Hematopoietic multipotent progenitor cell treated with erythropoietin and hydrocortisone succinate and interleukin-3 and kit ligand, for 8 days (in vitro differentiated cells): ENCODE data around the gene VPS41.
"Not testable (repeated sequence)": the region's sequence is repeated elsewhere in the genome, so short reads cannot be mapped to it uniquely, and the experiment has no call there.

Source experiments
- DNase-seq: peaks from one replicate; pipeline ENCODE4 v3.0.0-alpha.2; 2015

The VPS41 gene

DNA sequence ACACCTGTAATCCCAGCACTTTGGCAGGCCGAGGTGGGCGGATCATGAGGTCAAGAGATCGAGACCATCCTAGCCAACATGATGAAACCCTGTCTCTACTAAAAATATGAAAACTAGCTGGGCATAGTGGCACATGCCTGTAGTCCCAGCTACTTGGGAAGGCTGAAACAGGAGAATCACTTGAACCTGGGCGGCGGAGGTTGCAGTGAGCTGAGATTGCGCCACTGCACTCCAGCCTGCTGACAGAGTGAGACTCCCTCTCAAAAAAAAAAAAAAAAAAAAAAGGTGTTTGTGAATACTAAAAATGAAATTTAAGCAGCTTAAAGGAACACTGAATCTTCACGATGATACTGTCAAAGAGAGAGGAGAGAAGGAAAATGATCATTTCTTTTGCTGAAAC, 54.0 kb downstream of the VPS41 start:
- DNase-seq, result not testable (repeated sequence)

DNA sequence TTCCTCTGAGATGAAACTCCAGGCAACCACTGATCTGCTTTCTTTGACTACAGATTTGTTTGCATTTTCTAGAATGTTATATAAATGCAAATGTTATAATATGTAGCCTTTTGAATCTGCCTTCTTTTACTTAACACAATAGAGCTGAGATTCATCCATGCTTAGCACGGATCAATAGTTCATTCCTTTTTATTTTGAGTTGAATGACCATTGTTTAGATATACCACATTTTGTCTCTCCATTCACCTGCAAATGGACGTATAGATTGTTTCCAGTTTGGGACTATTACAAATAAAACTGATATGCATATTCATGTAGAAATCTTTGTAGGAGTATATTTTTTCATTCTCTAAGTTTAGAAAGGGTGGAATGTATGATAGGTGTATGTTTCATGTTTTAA, 57.7 kb downstream of the VPS41 start:
- no peak for DNase-seq

DNA sequence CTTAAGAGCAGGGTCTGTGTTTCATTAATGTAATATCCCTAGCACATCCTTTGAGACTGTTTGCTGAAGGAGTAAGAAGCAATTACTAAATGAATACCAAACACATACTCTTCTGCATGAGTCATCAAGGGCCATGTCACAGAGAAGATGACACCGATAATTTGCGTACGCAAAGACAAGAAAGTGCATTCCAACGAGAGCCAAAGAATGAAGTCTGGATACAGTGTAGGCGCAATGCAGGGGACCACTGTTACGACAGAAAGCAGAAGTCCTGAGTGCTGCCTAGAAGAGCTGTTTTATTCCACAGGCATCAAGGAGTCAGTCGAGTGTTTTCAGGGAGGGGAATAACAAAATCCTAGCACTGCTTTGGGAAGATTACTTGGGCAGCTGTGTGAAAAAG, 62.7 kb downstream of the VPS41 start:
- no peak for DNase-seq

DNA sequence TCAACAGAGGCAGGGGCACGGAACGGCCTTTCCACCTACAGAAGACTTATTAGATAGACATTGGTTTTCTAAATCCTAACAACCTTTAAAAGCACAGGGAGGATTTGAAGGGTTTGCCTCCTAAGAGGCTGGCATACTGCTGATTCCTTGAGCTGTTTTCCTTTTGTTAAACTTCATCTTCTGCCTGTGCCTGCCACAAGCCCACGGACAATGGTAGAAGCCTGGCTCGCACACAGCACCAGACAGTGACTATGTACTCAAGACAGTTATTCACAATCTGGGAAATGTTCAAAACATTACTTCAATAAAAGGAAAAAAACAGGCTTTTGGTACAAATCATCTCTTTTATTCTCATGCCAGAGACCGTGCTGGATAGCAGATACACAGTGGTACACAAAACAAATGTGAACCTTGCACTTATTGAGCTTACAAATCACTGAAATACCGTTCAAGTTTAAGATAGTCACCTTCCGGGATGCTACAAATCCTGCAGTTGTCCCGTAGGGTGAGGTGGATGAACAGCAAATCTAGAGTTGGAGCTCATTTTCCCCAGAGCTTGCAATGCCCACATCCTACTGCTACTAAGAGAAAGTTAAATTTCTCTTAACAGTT, 63.9 kb downstream of the VPS41 start:
- DNase-seq, result no peak

DNA sequence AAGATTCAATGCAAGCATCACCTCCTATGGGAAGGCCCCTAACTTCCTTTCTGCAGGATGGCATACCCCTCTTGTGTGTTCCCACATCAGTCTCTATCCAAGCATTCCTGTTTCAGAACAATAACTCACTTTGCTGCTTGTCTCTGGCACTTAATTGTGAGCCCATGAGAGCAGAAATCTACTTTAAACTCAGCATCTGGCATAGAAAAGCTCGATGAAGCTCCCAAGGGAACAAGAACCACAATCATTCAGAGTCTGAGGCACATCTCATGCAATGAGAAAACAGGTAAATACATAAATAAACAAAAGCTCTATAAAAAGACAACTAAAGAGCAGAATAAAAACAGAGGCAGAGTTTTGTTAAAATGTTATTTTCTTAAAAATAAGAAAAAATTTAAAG, 66.2 kb downstream of the VPS41 start:
- no peak for DNase-seq

DNA sequence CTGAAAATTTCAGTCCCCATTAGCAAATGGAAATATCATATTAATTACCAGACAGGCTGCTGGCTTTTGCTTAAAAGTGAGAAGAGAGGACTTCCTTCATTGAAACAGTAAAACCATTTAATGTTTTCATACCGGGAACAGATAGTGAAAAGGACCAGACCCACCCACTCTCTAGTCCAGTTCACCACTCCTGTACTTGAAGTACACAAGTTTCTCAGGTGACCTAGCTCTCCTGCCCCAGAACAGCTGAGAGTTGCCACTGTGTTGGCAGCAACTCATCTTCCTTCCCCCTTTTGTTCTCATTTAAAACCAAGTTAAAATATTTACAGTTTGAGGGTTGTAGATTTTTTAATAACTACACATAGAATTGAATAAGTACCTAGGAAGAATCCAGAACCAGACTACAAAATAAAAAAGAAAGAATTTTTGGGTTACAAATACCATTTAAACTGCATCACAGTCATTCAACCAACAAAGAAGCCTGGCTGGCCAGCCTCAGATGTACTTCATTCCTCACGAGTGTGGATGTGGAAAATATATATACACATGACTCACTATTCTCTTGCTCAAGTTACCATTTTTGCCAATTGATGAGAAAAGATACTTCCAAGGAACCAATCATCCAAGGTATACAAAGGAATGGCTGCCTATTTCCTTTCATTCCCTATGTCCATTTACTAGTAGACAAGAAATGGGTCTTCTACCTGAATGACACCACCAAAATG, 68.1 kb downstream of the VPS41 start:
- no peak for DNase-seq

DNA sequence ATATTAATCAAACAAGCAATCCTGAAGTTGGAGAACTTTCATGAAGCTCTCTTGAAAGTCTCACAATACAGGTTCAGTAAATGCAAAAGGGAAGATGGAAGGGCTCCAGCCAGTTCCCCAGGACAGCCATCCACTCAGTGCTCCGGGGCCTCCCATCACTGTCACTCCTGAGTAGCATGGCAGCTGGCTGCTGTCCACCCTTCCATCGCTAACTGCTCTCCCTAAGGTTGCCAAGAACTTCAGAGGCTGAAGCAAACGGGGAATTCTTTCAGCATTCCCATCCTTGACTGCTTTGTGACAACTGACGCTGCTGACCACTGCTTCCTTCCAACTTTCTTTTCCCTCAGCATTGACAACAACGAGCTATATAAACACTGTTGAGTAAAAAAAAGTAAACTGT, 69.1 kb downstream of the VPS41 start:
- no peak for DNase-seq

DNA sequence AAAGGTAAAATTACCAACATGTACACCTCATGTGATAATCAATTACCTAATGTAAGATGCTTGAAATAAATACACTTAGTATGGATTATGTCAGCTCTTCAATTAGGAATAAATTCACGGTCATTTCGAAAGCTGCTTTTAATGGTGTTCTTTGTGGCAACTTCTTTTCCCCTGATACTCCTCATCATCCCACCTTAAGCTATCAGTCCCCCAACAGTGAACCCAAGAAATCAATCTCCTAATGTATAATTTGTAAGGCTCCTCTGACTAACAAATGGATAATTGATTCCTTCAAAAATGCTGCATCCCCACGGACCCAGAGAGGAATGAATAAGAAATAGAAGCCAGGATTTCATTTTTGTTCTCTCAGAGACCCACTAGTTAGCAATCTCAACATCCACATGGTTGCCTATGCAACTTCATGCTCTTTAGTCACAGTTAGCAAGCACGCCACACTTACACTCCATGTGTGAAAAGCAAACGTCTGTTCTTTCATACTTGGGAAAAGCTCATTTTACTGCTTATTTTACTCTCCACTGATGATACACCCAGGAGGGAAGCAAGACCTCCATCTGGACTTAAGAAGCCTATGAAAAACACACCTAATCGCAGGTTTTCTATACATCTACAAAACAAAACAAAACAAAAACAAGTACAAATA, 70.1 kb downstream of the VPS41 start:
- no peak for DNase-seq

DNA sequence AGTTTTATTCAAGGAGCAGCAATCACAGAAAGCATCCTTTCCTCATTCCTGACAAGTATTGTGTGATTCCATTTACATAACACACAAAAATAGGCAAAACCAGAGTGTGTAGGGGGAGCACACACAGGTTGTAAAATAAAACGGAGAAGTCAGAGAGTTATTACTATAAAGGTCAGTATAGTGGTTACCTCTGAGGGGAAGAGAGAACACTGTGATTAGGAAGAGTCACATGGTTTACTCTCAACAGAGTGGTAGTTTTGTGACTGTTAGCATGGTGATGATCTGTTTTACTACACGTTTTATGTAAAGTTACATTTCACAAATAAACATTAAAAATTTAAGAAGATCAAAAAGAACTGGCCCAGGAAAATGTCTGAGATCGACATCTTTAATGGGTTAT, 74.6 kb downstream of the VPS41 start:
- no peak for DNase-seq

DNA sequence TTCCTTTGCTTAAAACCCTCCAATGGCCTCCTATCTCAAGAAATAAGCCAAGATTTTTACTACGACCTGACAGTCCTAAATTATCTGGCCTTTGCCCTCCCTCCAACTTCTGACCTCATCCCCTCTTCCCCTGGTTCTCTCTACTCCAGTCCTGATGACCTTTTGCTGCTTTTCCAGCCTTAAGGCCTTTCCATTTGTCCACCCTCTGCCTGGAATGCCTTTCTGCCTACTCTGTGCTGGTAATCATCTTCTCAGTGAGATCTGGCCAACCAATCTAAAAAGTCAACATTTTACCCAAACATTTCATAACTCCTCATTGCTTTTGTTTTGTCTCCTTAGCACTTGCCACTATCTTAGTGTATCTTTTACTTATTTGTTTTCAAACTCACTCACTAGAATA, 75.7 kb downstream of the VPS41 start:
- DNase-seq, result no peak

DNA sequence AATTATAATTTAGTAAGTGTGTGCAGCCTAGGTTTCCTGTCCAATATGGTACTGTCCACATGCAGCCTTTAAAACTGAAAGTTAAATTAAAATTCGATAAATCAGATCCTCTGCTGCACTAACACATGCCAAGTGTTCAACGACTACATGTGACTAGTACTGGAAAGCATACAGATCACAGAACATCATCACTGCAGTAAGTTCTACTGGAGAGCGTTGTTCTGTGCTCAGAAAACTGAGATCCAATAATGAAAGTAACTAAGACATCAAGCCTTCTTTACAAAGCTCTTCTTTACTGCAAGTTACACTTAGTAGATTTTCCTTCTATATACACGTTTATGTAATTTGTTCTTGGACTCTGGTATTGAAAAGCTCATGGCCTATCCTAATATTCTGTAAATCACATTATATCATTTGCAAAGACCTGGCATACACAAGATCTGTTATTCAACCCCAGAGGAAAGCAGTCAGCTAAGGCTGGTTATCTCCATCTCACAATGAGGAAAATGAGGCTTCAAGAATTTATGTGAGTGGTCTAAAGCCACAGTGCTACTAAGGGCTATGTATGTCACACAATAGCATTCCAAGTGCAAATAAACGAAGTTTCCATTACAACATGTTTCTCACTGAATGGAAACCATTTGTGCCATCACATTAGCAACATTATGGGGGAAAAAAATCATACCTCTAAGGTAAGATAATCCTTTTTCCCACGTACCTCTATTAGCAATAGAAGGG, 77.6 kb downstream of the VPS41 start:
- no peak for DNase-seq

DNA sequence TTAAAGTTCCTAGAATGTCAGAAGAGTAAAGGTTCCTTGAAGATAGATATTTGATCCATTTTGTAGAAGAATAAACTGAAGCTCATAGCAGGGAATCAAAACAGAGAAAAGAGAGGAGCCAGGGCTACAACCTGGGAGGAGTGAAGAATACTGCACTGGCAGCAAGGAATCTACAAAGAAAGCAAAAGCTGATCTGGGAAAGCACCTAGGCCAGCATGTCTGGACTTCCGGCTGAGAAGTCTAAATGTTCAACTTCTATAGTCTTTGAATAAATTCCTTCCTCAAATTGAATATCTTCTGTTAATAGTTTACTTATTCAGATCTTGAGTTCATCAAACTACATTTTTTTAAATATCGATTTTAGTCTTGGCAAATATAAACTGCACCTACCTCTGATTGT, 78.2 kb downstream of the VPS41 start:
- no peak for DNase-seq

DNA sequence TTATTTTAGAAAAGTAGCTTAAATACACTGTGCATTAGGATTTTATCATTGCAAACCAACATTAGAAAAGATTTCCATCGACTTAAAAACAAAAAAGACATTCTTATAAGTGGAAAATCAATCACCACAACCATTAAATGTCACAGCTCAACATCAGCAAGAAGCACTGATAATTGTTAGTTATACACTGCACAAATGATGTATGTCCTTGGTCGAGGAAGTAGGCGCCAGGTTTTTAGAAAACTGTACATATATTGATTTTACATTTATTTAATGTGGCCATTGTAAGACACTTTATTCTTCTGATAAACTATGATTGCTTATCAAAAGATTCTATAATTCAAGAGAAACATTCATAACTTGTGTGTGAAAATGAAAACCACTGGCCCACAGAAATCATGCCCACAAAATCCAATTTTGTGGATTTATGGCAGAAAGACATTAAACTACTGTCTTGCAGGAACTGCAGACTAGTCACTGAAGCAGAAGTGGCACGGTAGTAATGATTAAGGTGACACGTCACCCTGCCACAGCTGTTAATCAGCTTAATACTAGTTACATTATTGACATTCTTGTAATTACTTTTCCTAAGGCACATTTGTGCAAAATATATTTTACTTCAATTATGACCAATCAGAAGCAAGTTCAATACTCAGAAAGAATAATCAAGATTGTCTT, 79.4 kb downstream of the VPS41 start:
- no peak for DNase-seq

DNA sequence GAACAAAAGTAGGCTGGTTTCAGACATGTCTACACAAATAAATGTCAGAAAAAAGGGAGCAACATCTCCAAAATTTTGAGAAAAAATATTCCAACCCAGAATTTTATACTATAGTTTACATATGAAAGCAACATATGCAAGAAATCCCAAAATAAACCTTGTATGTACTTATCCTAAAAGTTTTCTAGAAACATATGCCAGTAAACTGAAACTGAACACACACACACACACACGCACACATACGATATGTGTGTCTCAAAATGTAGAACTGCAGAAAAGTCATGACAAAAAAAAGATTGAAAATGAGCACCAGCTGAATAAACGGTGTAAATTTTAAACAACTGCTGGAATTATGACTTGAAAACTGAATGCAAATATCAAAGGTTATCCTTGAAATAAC, 81.0 kb downstream of the VPS41 start:
- DNase-seq, result no peak

DNA sequence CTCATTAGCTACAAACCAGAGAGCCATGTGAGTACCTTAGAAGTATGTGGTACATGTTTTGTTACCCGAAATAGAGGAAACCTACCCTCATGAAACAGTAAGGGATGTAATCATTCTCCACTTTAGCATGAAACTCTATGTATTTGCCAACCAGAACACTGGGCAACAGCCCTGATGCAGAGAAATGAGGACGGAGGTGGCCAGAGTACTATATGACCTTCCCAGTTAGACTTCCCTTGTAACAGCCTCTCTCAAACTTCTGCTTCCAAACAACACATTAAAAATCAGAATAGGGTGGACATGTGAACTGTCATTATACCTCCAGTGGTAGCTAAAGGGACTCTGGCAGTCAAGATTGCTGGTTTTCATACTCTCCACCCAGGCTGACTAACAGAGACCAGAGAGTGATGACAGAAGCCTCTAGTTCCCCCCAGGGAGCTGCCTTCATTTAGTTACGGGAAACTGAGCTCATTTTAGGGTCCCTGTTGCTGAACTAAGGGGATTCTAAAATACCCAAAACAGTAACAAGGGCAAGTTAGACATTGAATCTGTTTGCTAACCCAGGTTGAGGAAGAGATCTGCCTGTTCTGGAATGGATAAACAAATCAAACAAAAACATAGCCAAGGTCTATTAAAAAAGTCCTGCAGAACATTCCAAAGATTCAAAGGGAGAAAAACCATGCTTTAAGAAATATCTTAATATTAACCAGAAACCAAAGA, 83.1 kb downstream of the VPS41 start:
- DNase-seq, result no peak

DNA sequence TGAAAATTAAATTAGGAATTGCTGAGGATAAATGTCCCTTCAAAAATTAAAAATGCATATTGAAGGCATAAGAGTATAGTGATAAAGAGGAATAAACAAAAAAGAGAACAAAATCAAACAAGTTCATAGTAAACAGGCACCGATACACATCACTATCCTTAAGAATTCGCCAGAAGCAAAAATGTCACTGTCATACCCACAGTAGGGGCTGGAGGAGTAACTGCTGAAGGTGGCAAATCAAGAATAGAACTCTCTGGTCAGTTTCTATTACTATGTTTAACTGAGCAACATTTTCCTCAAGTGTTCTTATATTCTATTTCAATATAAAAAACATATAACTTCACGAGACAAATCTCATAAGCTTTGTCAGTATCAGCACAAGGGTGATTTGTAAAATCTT, 84.0 kb downstream of the VPS41 start:
- no peak for DNase-seq

DNA sequence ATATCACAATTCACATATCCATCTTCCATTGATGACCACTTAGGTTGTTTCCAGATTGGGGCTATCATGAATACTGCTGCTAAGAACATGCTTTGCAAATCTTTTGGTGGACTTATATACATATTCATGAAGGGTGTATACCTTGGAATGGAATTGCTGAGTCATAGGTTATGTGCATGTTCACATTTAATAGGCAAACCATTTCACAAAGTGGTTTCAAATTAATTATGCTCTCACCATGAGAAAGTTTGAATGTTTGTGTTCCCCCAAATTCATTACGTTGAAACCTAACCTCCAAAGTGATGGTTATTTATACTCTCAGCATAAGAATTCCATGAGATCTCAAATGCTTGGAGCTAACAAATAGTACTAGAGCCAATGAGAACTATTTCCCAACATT, 86.4 kb downstream of the VPS41 start:
- peak; percentile 9 for DNase-seq

DNA sequence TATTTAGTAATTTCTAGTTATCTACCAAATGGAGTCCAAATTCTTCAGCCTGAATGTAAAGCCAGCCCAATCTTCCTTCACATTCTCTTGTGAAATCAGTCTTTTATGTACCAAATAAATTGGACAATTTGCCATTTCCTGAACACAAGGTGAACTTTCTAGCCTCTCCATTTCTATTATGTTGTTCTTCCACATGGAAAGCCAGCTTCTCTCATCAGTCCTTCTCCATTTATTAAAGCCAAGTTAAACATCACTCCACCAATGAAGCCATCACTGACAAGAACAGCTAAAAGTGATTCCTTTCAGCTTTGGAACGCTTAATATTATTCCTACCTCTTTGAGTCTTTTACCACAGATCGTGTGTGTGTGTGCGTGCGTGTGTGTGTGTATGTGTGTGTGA, 88.4 kb downstream of the VPS41 start:
- no peak for DNase-seq

DNA sequence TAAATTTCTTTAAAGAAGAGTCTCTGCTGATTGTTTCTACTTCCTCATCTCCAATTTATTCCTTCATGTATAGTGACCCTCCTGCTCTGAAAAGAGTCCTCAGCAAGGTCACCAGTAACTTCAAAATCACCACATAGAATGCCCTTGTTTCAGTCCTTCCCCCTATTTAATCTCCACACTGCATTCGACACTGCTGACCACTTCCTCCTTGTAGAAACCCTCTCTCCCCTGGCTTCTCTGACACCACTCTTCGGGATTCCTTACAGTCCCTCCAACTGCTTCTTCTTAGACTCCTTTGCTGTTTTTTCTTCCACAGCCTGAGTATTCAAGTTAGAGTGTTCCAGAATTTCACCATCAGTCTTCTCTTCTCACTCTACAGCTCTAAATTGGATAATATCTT, 89.5 kb downstream of the VPS41 start:
- no peak for DNase-seq

DNA sequence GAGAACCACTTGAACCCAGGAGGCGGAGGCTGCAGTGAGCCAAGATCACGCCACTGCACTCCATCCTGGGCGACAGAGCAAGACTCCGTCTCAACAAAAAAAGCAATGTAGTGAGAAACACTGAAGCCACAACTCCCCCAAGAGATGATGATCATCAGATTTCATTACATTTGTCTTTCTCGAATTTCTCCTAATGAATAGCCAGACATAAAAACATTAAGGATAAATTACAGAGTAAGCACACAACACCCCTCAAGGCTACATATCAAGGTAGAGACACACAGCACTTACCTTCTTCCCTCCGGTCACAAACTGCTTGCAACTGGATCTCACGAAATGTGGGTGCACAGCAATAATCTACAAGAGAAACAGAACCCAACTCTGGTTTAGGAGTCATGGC, 91.5 kb downstream of the VPS41 start:
- DNase-seq, result no peak

DNA sequence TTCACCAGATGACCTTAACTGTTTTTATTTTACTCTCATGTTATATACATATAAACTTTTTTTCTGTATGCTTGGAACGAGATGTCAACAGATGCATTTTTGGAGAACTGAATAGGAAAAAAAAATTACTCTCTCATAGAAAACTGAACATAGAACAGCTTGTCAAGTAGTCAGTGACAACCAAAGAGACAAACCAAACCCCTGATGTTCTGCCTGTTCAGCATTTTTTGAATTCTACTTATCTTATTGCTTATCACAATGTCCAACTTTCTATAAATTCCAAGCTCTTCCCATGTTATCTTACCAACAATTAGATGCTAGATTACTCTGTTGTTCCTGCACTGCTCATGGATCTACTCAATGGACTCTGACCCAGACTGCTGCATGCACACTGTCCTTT, 95.2 kb downstream of the VPS41 start:
- DNase-seq, result no peak

DNA sequence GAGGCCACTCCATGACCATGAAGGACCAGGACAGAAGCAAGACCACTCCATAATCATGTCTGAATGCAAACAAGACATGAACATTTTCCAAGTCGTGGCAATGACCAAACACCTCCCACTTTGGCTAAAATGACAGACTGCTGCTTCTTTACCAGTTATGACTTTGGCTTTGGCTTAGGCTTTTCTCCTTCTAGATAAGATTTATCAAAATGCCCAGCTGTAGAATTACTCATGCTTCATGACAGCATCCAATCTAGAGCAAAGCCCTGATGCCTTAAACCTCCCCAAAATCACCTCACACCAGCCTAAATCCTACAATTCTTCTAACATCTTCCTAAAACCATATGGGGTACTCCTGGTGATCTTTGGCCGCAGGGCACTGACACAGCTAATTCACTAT, 102.1 kb downstream of the VPS41 start:
- DNase-seq, result peak; percentile 76

DNA sequence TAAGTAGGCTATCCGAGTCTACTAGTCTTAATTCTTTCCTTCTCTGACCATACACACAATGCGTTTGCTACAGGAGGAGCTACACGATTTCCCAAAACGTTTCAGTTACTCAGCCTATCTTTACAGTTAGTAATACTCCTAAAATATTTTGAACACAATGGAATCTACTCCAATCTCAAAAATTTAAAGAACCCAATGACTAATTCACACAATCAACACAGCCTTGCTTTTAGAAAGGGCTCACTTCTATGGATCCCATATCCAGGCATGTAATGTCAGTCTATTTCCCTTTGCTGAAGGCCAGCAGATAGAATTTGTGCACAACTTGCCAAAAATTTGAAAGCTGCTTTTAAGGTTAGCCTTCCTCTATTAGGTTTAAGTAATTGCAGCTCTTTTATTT, 107.2 kb downstream of the VPS41 start:
- DNase-seq, result no peak
